ENCODE results near the gene LYRM1.
"Not testable (repeated sequence)": the region's sequence is repeated elsewhere in the genome, so short reads cannot be mapped to it uniquely, and the experiment has no call there.

LYRM1 gene

DNA sequence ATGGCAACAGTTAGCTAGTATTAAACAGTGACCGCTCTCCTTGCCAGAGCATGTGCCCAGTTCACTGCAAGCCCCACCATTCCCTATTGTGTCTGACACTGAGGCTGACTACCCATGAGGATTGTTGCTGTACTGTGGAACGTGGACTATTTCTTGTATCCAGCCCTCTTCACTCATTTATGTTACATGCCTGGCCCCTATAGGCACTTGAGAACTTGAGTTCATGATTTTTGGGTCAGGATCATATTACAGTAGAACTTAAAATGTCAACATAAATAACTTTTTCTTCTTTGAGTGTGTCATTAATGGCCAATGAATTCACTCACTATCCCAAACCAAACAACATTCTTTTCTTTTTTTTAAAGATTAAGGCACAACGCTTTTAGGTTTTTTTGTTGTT, 55.7 kb downstream of the LYRM1 start:
- Histone ChIP-seq H3K9ac (no peak overlapping the region), H3K4me2 (no peak overlapping the region), H3K36me3 (no peaks in the 10 kb centered on the region), H3K4me3 (no peak overlapping the region), H3K27ac (no peak overlapping the region), H3K4me1 (no peaks in the 10 kb centered on the region), H3K9me3 (no peaks in the 10 kb centered on the region), H4K20me1 (no peaks in the 10 kb centered on the region), H3K27me3 (no peaks in the 10 kb centered on the region)
- TF ChIP-seq Cebpa-rat (IDR thresholded peaks at IDR 0.05): no peak

GRCh38 chr16:20957153-20957552, 56.6 kb downstream of the LYRM1 start:
- H3K4me1 ChIP-seq: no peaks in the 10 kb centered on the region
- no peaks in the 10 kb centered on the region for H3K36me3 ChIP-seq
- H3K4me2 ChIP-seq: no peak overlapping the region
- no peaks in the 10 kb centered on the region for H3K9me3 ChIP-seq
- no peak overlapping the region for H3K9ac ChIP-seq
- H3K27ac ChIP-seq: no peak overlapping the region
- H3K27me3 ChIP-seq: no peaks in the 10 kb centered on the region
- no peaks in the 10 kb centered on the region for H4K20me1 ChIP-seq
- no peak for TF ChIP-seq Cebpa-rat (IDR thresholded peaks at IDR 0.05)
- H3K4me3 ChIP-seq: no peak overlapping the region

DNA sequence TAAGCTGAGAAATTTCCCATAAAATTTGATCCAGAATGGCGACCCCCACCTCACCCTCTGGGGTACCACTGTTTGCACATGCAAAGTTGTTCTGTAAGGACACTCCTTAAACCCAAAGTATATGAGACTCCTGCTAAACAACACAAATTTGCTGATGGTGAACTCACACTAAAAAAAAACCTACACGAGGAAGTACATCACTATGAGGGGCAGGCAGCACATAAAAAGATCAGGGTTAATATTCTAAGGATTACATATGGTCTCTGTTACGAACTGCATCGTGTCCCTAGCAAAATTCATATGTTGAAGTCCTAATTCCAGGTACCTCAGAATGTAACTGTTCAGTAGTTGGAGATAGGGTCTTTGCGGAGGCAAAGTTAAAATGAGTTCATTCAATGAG, 60.3 kb downstream of the LYRM1 start:
- Histone ChIP-seq H3K4me2 (no peak overlapping the region), H3K36me3 (no peaks in the 10 kb centered on the region), H3K27me3 (no peaks in the 10 kb centered on the region), H4K20me1 (no peaks in the 10 kb centered on the region), H3K4me3 (no peak overlapping the region), H3K27ac (no peak overlapping the region), H3K9me3 (no peaks in the 10 kb centered on the region), H3K9ac (no peak overlapping the region), H3K4me1 (no peaks in the 10 kb centered on the region)
- TF ChIP-seq Cebpa-rat (IDR thresholded peaks at IDR 0.05): no peak

DNA sequence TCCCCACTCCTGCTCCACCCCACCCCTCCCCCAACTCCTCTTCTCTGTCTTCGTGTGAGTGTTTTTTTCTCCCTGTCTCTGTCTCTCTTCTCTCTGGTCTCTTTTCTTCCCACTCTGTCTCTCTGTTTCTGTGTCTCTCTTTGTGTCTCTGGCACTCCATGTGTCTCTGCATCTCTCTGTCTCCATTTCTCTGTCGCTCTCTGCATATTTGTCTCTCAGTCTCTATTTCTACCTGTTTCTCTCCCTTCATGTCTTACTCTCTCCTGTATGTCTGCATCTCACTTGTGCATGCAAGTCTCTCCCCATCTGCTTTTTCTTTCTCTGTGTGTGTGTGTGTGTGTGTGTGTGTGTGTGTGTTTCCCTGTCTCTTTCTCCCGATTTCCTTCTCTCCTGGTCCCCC, 68.2 kb downstream of the LYRM1 start:
- Histone ChIP-seq H3K27me3 (no peaks in the 10 kb centered on the region), H3K36me3 (no peaks in the 10 kb centered on the region), H3K4me2 (no peak overlapping the region), H3K27ac (no peak overlapping the region), H3K4me1 (no peaks in the 10 kb centered on the region), H3K9me3 (no peaks in the 10 kb centered on the region), H3K9ac (no peak overlapping the region), H4K20me1 (no peaks in the 10 kb centered on the region), H3K4me3 (no peak overlapping the region)
- TF ChIP-seq Cebpa-rat (IDR thresholded peaks at IDR 0.05): no peak

DNA sequence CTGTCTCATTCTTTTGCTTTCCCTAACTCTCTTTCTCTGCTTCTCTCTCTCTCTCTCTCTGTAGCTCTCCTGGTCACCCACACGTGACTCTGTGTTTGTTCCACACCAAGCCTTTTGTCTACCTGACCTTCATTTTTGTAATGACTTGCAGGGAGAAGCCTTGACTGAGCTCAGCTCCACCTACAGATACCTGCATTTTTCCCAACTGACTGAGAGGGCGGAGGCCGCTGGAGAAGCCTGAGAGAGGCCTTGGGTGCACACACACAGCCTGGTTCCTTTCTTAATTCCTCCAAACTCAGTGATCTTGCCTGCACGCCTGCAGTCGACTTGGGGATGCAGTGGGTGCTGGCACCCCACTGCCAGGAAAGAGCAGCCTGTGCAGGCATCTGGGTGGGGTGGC, 68.8 kb downstream of the LYRM1 start:
- no peaks in the 10 kb centered on the region for H3K36me3 ChIP-seq
- no peaks in the 10 kb centered on the region for H3K9me3 ChIP-seq
- no peaks in the 10 kb centered on the region for H4K20me1 ChIP-seq
- H3K4me2 ChIP-seq: no peak overlapping the region
- no peaks in the 10 kb centered on the region for H3K4me1 ChIP-seq
- no peak overlapping the region for H3K27ac ChIP-seq
- H3K27me3 ChIP-seq: no peaks in the 10 kb centered on the region
- TF ChIP-seq Cebpa-rat (IDR thresholded peaks at IDR 0.05): no peak
- H3K9ac ChIP-seq: no peak overlapping the region
- H3K4me3 ChIP-seq: no peak overlapping the region

- Histone ChIP-seq H4K20me1 (no peaks in the 10 kb centered on the region), H3K4me3 (no peak overlapping the region), H3K4me1 (no peaks in the 10 kb centered on the region), H3K9ac (no peak overlapping the region), H3K9me3 (no peaks in the 10 kb centered on the region), H3K4me2 (no peak overlapping the region), H3K27me3 (no peaks in the 10 kb centered on the region), H3K36me3 (no peaks in the 10 kb centered on the region), H3K27ac (no peak overlapping the region)
- TF ChIP-seq Cebpa-rat (IDR thresholded peaks at IDR 0.05): no peak
Observed at GRCh38 chr16:20971401-20971800, 70.8 kb downstream of the LYRM1 start.

GRCh38 chr16:20973201-20973600, 72.6 kb downstream of the LYRM1 start:
- H3K36me3 ChIP-seq: not testable (repeated sequence)

More at GRCh38 chr16:20973201-20973600, 72.6 kb downstream of the LYRM1 start:
- not testable (repeated sequence) for H3K4me2 ChIP-seq, H3K4me3 ChIP-seq, H3K9me3 ChIP-seq, H3K27me3 ChIP-seq, H3K27ac ChIP-seq, H3K4me1 ChIP-seq, H3K9ac ChIP-seq, H4K20me1 ChIP-seq

Measured in BLaER1 (cell line).